ENCODE data around the gene AHNAK2. TPM values are rescaled to one million over a fixed set of nuclear protein-coding genes. Genes with fewer than 3 reads are reported as not detected.

AHNAK2 gene
- total and polyA plus RNA-seq, 2 donors (not counting 1 experiment from before 2014, with no cell fraction given): not detected

DNA sequence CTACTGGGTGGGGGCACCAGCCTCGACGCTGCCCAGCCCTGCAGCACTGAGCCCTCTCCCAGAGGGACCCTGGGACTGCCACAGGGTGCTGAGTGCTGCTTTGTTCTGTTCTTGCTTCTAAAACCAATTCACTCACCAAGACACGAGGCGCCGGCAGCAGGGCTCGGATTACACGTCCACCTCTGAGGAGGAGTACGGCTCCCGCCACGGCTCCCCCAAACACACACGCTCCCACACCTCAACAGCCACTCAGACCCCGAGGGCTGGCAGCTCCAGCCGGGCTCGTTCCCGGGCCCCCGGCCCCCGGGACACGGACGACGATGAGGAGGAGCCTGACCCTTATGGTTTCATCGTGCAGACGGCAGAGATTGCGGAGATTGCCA, 88.8 kb downstream of the AHNAK2 start:
- Histone ChIP-seq H3K9ac (ENCODE audit: low read length) (no peak overlapping the region), H4K20me1 (ENCODE audit: control insufficient read depth, insufficient read depth, low read length, poor library complexity, severe bottlenecking) (no peaks in the 10 kb centered on the region), H3K4me3 (ENCODE audit: control extremely low read depth in 1 of 5, extremely low read depth in 1 of 5, insufficient read depth in 1 of 5, low read depth in 2 of 5, low read length in 4 of 5) (no peak overlapping the region), H2AFZ (ENCODE audit: insufficient read depth, low read depth, low read length, poor library complexity, severe bottlenecking) (no peak overlapping the region), H3K27me3 (replicated peaks in 1 of 4; ENCODE audit: control extremely low read depth in 1 of 4, control insufficient read depth in 3 of 4, insufficient read depth in 4 of 4, low read length in 3 of 4) (no peaks in the 10 kb centered on the region), H3K79me2 (ENCODE audit: control insufficient read depth, insufficient read depth, low read length) (no peaks in the 10 kb centered on the region), H3K4me1 (ENCODE audit: control insufficient read depth in 2 of 2, insufficient read depth in 2 of 2, low read length in 2 of 2) (no peaks in the 10 kb centered on the region), H3K36me3 (replicated peaks in 1 of 2; ENCODE audit: control extremely low read depth in 1 of 2, control insufficient read depth in 1 of 2, extremely low read depth in 1 of 2, insufficient read depth in 2 of 2, low read length in 1 of 2) (no peaks in the 10 kb centered on the region), H3K27ac (ENCODE audit: low read length in 2 of 2) (no peak overlapping the region), H3K9me3 (ENCODE audit: control extremely low read depth in 1 of 3, control insufficient read depth in 2 of 3, insufficient read depth in 1 of 3, low read length in 2 of 3) (no peaks in the 10 kb centered on the region), H3K4me2 (replicated peaks; ENCODE audit: low read depth, low read length, poor library complexity, severe bottlenecking) (no peak overlapping the region)
- DNase-seq (no peak), ATAC-seq (ENCODE audit: low read depth) (no peak)
- POLR2A ChIA-PET: no interaction called here
- Mint-ChIP-seq H3K27ac (no peak overlapping the region), H3K4me1 (no peaks in the 10 kb centered on the region), H3K9me3 (ENCODE audit: insufficient read depth) (no peaks in the 10 kb centered on the region), H3K4me3 (no peak overlapping the region), H3K27me3 (no peaks in the 10 kb centered on the region)
- WGBS (ENCODE audit: insufficient coverage): 93% methylated on average over 23 of the region's 23 CpGs
- intact Hi-C loops (cut with micrococcal nuclease): no loop called here
- CTCF ChIA-PET: no interaction called here
- TF ChIP-seq CTCF (IDR thresholded peaks at IDR 0.05) (no peak), EZH2 (IDR thresholded peaks at IDR 0.05; ENCODE audit: borderline replicate concordance, insufficient read depth, low read depth, low read length, poor library complexity, severe bottlenecking) (no peak)

- intact Hi-C loops (cut with micrococcal nuclease): no loop called here
- CTCF ChIA-PET: no interaction called here
- H3K4me1 ChIP-seq (ENCODE audit: control insufficient read depth in 2 of 2, insufficient read depth in 2 of 2, low read length in 2 of 2): no peaks in the 10 kb centered on the region
- H3K79me2 ChIP-seq (ENCODE audit: control insufficient read depth, insufficient read depth, low read length): no peaks in the 10 kb centered on the region
- H3K36me3 ChIP-seq (replicated peaks in 1 of 2; ENCODE audit: control extremely low read depth in 1 of 2, control insufficient read depth in 1 of 2, extremely low read depth in 1 of 2, insufficient read depth in 2 of 2, low read length in 1 of 2): no peaks in the 10 kb centered on the region
- no peak overlapping the region for H3K27ac ChIP-seq (ENCODE audit: low read length in 2 of 2)
- no peak overlapping the region for H3K4me2 ChIP-seq (replicated peaks; ENCODE audit: low read depth, low read length, poor library complexity, severe bottlenecking)
- no peak overlapping the region for H2AFZ ChIP-seq (ENCODE audit: insufficient read depth, low read depth, low read length, poor library complexity, severe bottlenecking)
- POLR2A ChIA-PET: no interaction called here
- DNase-seq: no peak
- Mint-ChIP-seq H3K4me3 (no peak overlapping the region), H3K27me3 (no peaks in the 10 kb centered on the region), H3K27ac (no peak overlapping the region), H3K4me1 (no peaks in the 10 kb centered on the region), H3K9me3 (ENCODE audit: insufficient read depth) (no peaks in the 10 kb centered on the region)
- H4K20me1 ChIP-seq (ENCODE audit: control insufficient read depth, insufficient read depth, low read length, poor library complexity, severe bottlenecking): no peaks in the 10 kb centered on the region
- no peak overlapping the region for H3K4me3 ChIP-seq (ENCODE audit: control extremely low read depth in 1 of 5, extremely low read depth in 1 of 5, insufficient read depth in 1 of 5, low read depth in 2 of 5, low read length in 4 of 5)
- ATAC-seq (ENCODE audit: low read depth): no peak
- no peak overlapping the region for H3K9ac ChIP-seq (ENCODE audit: low read length)
- TF ChIP-seq EZH2 (IDR thresholded peaks at IDR 0.05; ENCODE audit: borderline replicate concordance, insufficient read depth, low read depth, low read length, poor library complexity, severe bottlenecking) (no peak), CTCF (IDR thresholded peaks at IDR 0.05) (no peak)
- H3K9me3 ChIP-seq (ENCODE audit: control extremely low read depth in 1 of 3, control insufficient read depth in 2 of 3, insufficient read depth in 1 of 3, low read length in 2 of 3): no peaks in the 10 kb centered on the region
- WGBS (ENCODE audit: insufficient coverage): 87% methylated on average over 22 of the region's 26 CpGs
- H3K27me3 ChIP-seq (replicated peaks in 1 of 4; ENCODE audit: control extremely low read depth in 1 of 4, control insufficient read depth in 3 of 4, insufficient read depth in 4 of 4, low read length in 3 of 4): no peaks in the 10 kb centered on the region
These were observed 89.4 kb downstream of the AHNAK2 start for GRCh38 chr14:104888489-104889374.
